H9 (cell line): Measurements from ENCODE around the gene MAGEB17. TPM values are rescaled to one million over a fixed set of nuclear protein-coding genes. Genes with fewer than 3 reads are reported as not detected.
"Not testable (repeated sequence)": the region's sequence is repeated elsewhere in the genome, so short reads cannot be mapped to it uniquely, and the experiment has no call there.

Experiments used
- DNase-seq: peaks from one replicate; pipeline ENCODE4 v3.0.0-alpha.2; 2017
- H2AFZ ChIP-seq: one replicate; pipeline ENCODE4 v1.6.1; 2013; ENCODE audit warnings: mild to moderate bottlenecking, low read length, control low read depth, moderate library complexity
- H2AK5ac ChIP-seq: 2 replicates; pipeline ENCODE4 v1.6.1; 2013; ENCODE audit warnings: low read length, control low read depth, mixed read lengths; ENCODE audit not compliant: insufficient read length
- H2BK120ac ChIP-seq: one replicate; pipeline ENCODE4 v1.6.1; 2013; ENCODE audit warnings: low read depth, mild to moderate bottlenecking, low read length, control low read depth, inconsistent platforms; ENCODE audit not compliant: poor library complexity, severe bottlenecking
- H2BK12ac ChIP-seq: 2 replicates; pipeline ENCODE4 v1.6.1; 2013; ENCODE audit warnings: low read length, control low read depth, mixed read lengths, low read depth; ENCODE audit not compliant: insufficient read length
- H2BK15ac ChIP-seq: 2 replicates; pipeline ENCODE4 v1.6.1; 2013; ENCODE audit warnings: low read depth, low read length, control low read depth
- H2BK20ac ChIP-seq: one replicate; pipeline ENCODE4 v1.6.1; 2013; ENCODE audit warnings: low read depth, mild to moderate bottlenecking, low read length, control low read depth, inconsistent platforms; ENCODE audit not compliant: poor library complexity, severe bottlenecking
- H2BK5ac ChIP-seq: 2 replicates; pipeline ENCODE4 v1.6.1; 2013; ENCODE audit warnings: low read length, control low read depth, mixed read lengths; ENCODE audit not compliant: insufficient read length
- H3K14ac ChIP-seq: 2 replicates; pipeline ENCODE4 v1.6.1; 2013; ENCODE audit warnings: low read length, control low read depth; ENCODE audit not compliant: insufficient read depth
- H3K18ac ChIP-seq: 2 replicates; pipeline ENCODE4 v1.6.1; 2013; ENCODE audit warnings: low read depth, mild to moderate bottlenecking, mixed read lengths, low read length, control low read depth; ENCODE audit not compliant: insufficient read length
- H3K23ac ChIP-seq: 2 replicates; pipeline ENCODE4 v1.6.1; 2013; ENCODE audit warnings: low read length, control low read depth, mixed read lengths, low read depth; ENCODE audit not compliant: insufficient read length
- H3K23me2 ChIP-seq: 2 replicates; pipeline ENCODE4 v1.6.1; 2013; ENCODE audit warnings: low read depth, mild to moderate bottlenecking, mixed read lengths, low read length, control low read depth; ENCODE audit not compliant: insufficient read length, poor library complexity, severe bottlenecking
- H3K27ac ChIP-seq: 2 replicates; pipeline ENCODE4 v1.5.1; 2013; ENCODE audit warnings: low read length, control low read depth, mixed read lengths, low read depth; ENCODE audit not compliant: insufficient read length
- H3K27me3 ChIP-seq: 2 replicates; pipeline ENCODE4 v1.6.1; 2013; ENCODE audit warnings: low read length, control low read depth, inconsistent platforms; ENCODE audit not compliant: insufficient read depth
- H3K4ac ChIP-seq: 2 replicates; pipeline ENCODE4 v1.6.1; 2013; ENCODE audit warnings: low read depth, mild to moderate bottlenecking, control low read depth, inconsistent platforms, low read length, moderate library complexity
- H3K4me1 ChIP-seq: 2 replicates; pipeline ENCODE4 v1.6.1; 2013; ENCODE audit warnings: low read length, control low read depth, inconsistent platforms; ENCODE audit not compliant: insufficient read depth
- H3K4me2 ChIP-seq: 2 replicates; pipeline ENCODE4 v1.6.1; 2013; ENCODE audit warnings: low read length, control low read depth, mixed read lengths; ENCODE audit not compliant: insufficient read length, insufficient read depth
- H3K56ac ChIP-seq: 2 replicates; pipeline ENCODE4 v1.6.1; 2013; ENCODE audit warnings: low read depth, mild to moderate bottlenecking, mixed read lengths, low read length, control low read depth; ENCODE audit not compliant: insufficient read length
- H3K79me1 ChIP-seq: 2 replicates; pipeline ENCODE4 v1.6.1; 2013; ENCODE audit warnings: low read depth, mild to moderate bottlenecking, moderate library complexity, low read length, control low read depth, inconsistent platforms; ENCODE audit not compliant: insufficient read depth, poor library complexity, severe bottlenecking
- H3K79me2 ChIP-seq: 2 replicates; pipeline ENCODE4 v1.6.1; 2013; ENCODE audit warnings: low read length, control low read depth, inconsistent platforms; ENCODE audit not compliant: insufficient read depth
- H3K9ac ChIP-seq: 2 replicates; pipeline ENCODE4 v1.6.1; 2013; ENCODE audit warnings: low read length, control low read depth, mixed read lengths; ENCODE audit not compliant: insufficient read length; ENCODE audit errors: extremely low read depth
- H3K9me3 ChIP-seq: one replicate; pipeline ENCODE4 v1.6.1; 2013; ENCODE audit warnings: low read depth, low read length, inconsistent platforms; ENCODE audit not compliant: control insufficient read depth
- H3T11ph ChIP-seq: one replicate; pipeline ENCODE4 v1.6.1; 2013; ENCODE audit warnings: mild to moderate bottlenecking, low read length, control low read depth, inconsistent platforms
- H4K20me1 ChIP-seq: one replicate; pipeline ENCODE4 v1.6.1; 2013; ENCODE audit not compliant: control insufficient read depth, insufficient read length, insufficient read depth
- H4K5ac ChIP-seq: 2 replicates; pipeline ENCODE4 v1.6.1; 2013; ENCODE audit warnings: low read depth, mild to moderate bottlenecking, mixed read lengths, low read length, control low read depth; ENCODE audit not compliant: insufficient read length
- H4K8ac ChIP-seq: replicated peaks from 2 replicates; pipeline ENCODE4 v1.6.1; 2013; ENCODE audit warnings: low read length, control low read depth, mixed read lengths, low read depth; ENCODE audit not compliant: insufficient read length
- H4K91ac ChIP-seq: 2 replicates; pipeline ENCODE4 v1.6.1; 2013; ENCODE audit warnings: low read depth, mild to moderate bottlenecking, moderate library complexity, mixed read lengths, low read length, control low read depth; ENCODE audit not compliant: insufficient read length
- H3K27ac Mint-ChIP-seq, 3 experiments: 2 replicates in 2 of 3; 3 replicates in 1 of 3; pipeline ENCODE4 v1.8.0; 2020 to 2021; ENCODE audit warnings: mixed read lengths in 3 of 3, mild to moderate bottlenecking in 1 of 3, moderate library complexity in 1 of 3
- H3K27me3 Mint-ChIP-seq: 2 replicates; pipeline ENCODE4 v1.8.0; 2021; ENCODE audit warnings: low read depth, mild to moderate bottlenecking, moderate library complexity, mixed read lengths
- H3K36me3 Mint-ChIP-seq, 3 experiments: 2 replicates in 2 of 3; 3 replicates in 1 of 3; pipeline ENCODE4 v1.8.0; 2020 to 2021; ENCODE audit warnings: low read depth in 3 of 3, mixed read lengths in 3 of 3; ENCODE audit not compliant: insufficient read depth in 1 of 3
- H3K4me1 Mint-ChIP-seq, 2 experiments: 2 replicates each; pipeline ENCODE4 v1.8.0; 2020; ENCODE audit warnings: mixed read lengths in 2 of 2
- H3K4me3 Mint-ChIP-seq, 2 experiments: 2 replicates in 1 of 2; 3 replicates in 1 of 2; pipeline ENCODE4 v1.8.0; 2020 to 2021; ENCODE audit warnings: mild to moderate bottlenecking in 2 of 2, mixed read lengths in 2 of 2, moderate library complexity in 1 of 2
- H3K9me3 Mint-ChIP-seq, 2 experiments: 2 replicates in 1 of 2; 3 replicates in 1 of 2; pipeline ENCODE4 v1.8.0; 2020; ENCODE audit warnings: mild to moderate bottlenecking in 2 of 2, mixed read lengths in 2 of 2, moderate library complexity in 1 of 2
- CTCF ChIP-seq: fragments of 200-600 bp; sonication (generic); conservative IDR thresholded peaks from 3 replicates; pipeline ENCODE4 v1.8.0; 2021; ENCODE audit warnings: antibody characterized with exemption, mild to moderate bottlenecking
- WGBS: extraction: QIAGEN DNeasy Blood & Tissue Kit; methylation state at CpG from one replicate; pipeline ENCODE4 v1.1.7; 2013; ENCODE audit warnings: missing lambda C conversion rate, low lambda C conversion rate, mixed read lengths; ENCODE audit not compliant: insufficient read length; ENCODE audit errors: extremely low coverage; 5-methylcytosine and 5-hydroxymethylcytosine counted together
- total RNA-seq: library from RNA; stranded (reverse); gene quantifications from 2 replicates; pipeline ENCODE4 v1.2.1, GENCODE V29; 2021

The MAGEB17 gene
- total RNA-seq, 1 experiment from 2014 or later, result 0.74 TPM

DNA sequence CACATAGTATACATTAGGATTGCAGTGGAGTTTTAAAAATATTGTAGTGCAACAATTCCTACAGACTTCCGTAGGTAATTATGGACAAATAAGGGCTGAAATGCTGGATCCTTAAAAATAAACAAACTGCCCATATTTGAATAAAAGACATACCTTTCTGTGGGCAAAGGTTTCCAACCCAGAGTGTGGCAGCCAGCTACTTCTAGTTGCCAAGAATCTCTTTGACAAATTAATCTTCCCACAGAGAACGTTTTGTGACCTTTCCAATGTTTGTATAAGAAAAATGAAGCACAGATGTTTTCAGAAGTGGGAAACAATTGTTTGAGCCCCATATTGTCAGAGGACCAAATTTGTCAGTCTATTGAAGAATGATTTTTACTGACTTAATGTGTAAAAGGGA lies 22.9 kb upstream of the MAGEB17 start:
- Histone ChIP-seq H3K27ac (no peak overlapping the region), H3K23me2 (no peaks in the 10 kb centered on the region), H3K56ac (no peak overlapping the region), H3K4ac (no peak overlapping the region), H2BK15ac (no peak overlapping the region), H2BK5ac (no peak overlapping the region), H3K4me1 (peaks cover 8% of the 10 kb centered on the region; the same call in 1 of the 2 replicates), H4K91ac (no peak overlapping the region), H4K8ac (no peak overlapping the region), H3K79me2 (peaks cover 47% of the 10 kb centered on the region), H3K79me1 (peaks cover 6% of the 10 kb centered on the region), H3K18ac (no peak overlapping the region), H2BK120ac (no peak overlapping the region), H3K27me3 (no peaks in the 10 kb centered on the region), H2AFZ (no peak overlapping the region), H2BK20ac (no peak overlapping the region), H3T11ph (no peak overlapping the region), H3K14ac (no peak overlapping the region), H4K5ac (no peak overlapping the region), H2AK5ac (no peak overlapping the region), H3K9ac (no peak overlapping the region), H2BK12ac (no peak overlapping the region), H3K4me2 (no peak overlapping the region), H3K23ac (no peak overlapping the region), H4K20me1 (no peaks in the 10 kb centered on the region), H3K9me3 (no peaks in the 10 kb centered on the region)
- Mint-ChIP-seq H3K4me3 (no peak overlapping the region), H3K9me3 (peaks cover 8% of the 10 kb centered on the region in 2 experiments; a peak in 4 of 5 replicates), H3K27ac (no peak overlapping the region), H3K4me1 (peaks cover 7 to 10% of the 10 kb centered on the region in 2 experiments; a peak in 3 of 4 replicates), H3K27me3 (no peaks in the 10 kb centered on the region), H3K36me3 (peaks cover 19 to 52% (median 51%) of the 10 kb centered on the region in 3 experiments)
- no CpG with 5 or more reads among the region's 2 CpGs for WGBS
- DNase-seq, result no peak
- no peak for TF ChIP-seq CTCF

- not testable (repeated sequence) for H3T11ph ChIP-seq, H3K4me1 Mint-ChIP-seq
Measured at GRCh38 chrX:16145093-16145492, 22.2 kb upstream of the MAGEB17 start.

More at GRCh38 chrX:16145093-16145492, 22.2 kb upstream of the MAGEB17 start:
- not testable (repeated sequence) for H2AFZ ChIP-seq, H4K8ac ChIP-seq, H2BK12ac ChIP-seq, H3K4me3 Mint-ChIP-seq, H3K4ac ChIP-seq, H3K4me2 ChIP-seq, H3K14ac ChIP-seq, H3K27me3 ChIP-seq, H3K27ac Mint-ChIP-seq, H3K18ac ChIP-seq, H3K9me3 ChIP-seq, H2AK5ac ChIP-seq, H4K91ac ChIP-seq, H3K9ac ChIP-seq, H3K23me2 ChIP-seq, DNase-seq, H2BK5ac ChIP-seq, H3K23ac ChIP-seq, H3K9me3 Mint-ChIP-seq, H3K4me1 ChIP-seq, H3K56ac ChIP-seq, H4K20me1 ChIP-seq, H2BK120ac ChIP-seq, H3K79me1 ChIP-seq, H2BK15ac ChIP-seq, H3K27me3 Mint-ChIP-seq, H4K5ac ChIP-seq, H3K27ac ChIP-seq, H2BK20ac ChIP-seq
- H3K36me3 Mint-ChIP-seq, result peaks cover 19 to 56% (median 55%) of the 10 kb centered on the region in 3 experiments
- peaks cover 43% of the 10 kb centered on the region for H3K79me2 ChIP-seq
- WGBS, result no CpG with 5 or more reads among the region's 1 CpG
